Anterior cingulate cortex (tissue), 58 donors: ENCODE measurements around the gene BAD.
"Not testable (repeated sequence)": the region's sequence is repeated elsewhere in the genome, so short reads cannot be mapped to it uniquely, and the experiment has no call there.

Experiments used
- DNase-seq, 58 donors: peaks; one replicate each; lab custom pipeline; 2025; lab: John Stamatoyannopoulos, UW

Gene BAD

GRCh38 chr11:64247729-64248531 is 36.5 kb downstream of the BAD start:
- peak in 1 of 58 donors; percentile 76 for DNase-seq

GRCh38 chr11:64246871-64247728 is 37.4 kb downstream of the BAD start, which contains the start of gene PPP1R14B:
Gene PPP1R14B, minus strand, starts transcription at chr11:64246943. Its CDS starts 270 bp downstream, at chr11:64246673.
- DNase-seq = peak in 57 of 58 donors; percentile 37 to 90 (median 78)

- DNase-seq = not testable (repeated sequence)
Observed at GRCh38 chr11:64246621-64246870, 37.9 kb downstream of the BAD start.

- DNase-seq = peak in 23 of 58 donors; percentile 16 to 55 (median 36)
Observed at GRCh38 chr11:64245797-64246620, 38.5 kb downstream of the BAD start.

GRCh38 chr11:64245401-64245796 is 39.1 kb downstream of the BAD start:
- peak in 27 of 58 donors; percentile 16 to 60 (median 33) for DNase-seq

- no peak for DNase-seq
Observed at GRCh38 chr11:64244966-64245365, 39.5 kb downstream of the BAD start.

- DNase-seq = no peak
Observed at GRCh38 chr11:64244107-64244506, 40.4 kb downstream of the BAD start.

- DNase-seq = no peak
Observed at GRCh38 chr11:64243236-64243854, 41.1 kb downstream of the BAD start.

- peak in 2 of 58 donors; percentile 58 to 79 for DNase-seq
Observed at GRCh38 chr11:64241491-64242374, 42.7 kb downstream of the BAD start.

GRCh38 chr11:64241241-64241490 is 43.3 kb downstream of the BAD start:
- peak; percentile 92 to 100 (median 99) for DNase-seq

- peak; percentile 76 to 100 (median 97) for DNase-seq
Observed at GRCh38 chr11:64240435-64241240, 43.8 kb downstream of the BAD start, which contains the start of gene FKBP2. Gene FKBP2, plus strand, starts transcription at chr11:64241095. Its CDS starts 1,293 bp downstream, at chr11:64242388.

- DNase-seq = peak in 6 of 58 donors; percentile 46 to 68 (median 50)
Observed at GRCh38 chr11:64239662-64240434, 44.6 kb downstream of the BAD start.

GRCh38 chr11:64238999-64239398 is 45.5 kb downstream of the BAD start:
- peak in 2 of 58 donors; percentile 17 to 24 for DNase-seq

GRCh38 chr11:64238076-64238475 is 46.4 kb downstream of the BAD start:
- no peak for DNase-seq

GRCh38 chr11:64237484-64237951 is 46.9 kb downstream of the BAD start:
- no peak for DNase-seq

GRCh38 chr11:64235437-64236161 is 48.9 kb downstream of the BAD start:
- DNase-seq = no peak
